Measurements from ENCODE around the gene RILPL1.
"Not testable (repeated sequence)": the region's sequence is repeated elsewhere in the genome, so short reads cannot be mapped to it uniquely, and the experiment has no call there.

RILPL1 gene

GRCh38 chr12:123433615-123434014, 99.9 kb downstream of the RILPL1 start:
- H3K4me3 ChIP-seq (ENCODE audit: low read depth, low read length) = peak overlapping the region; percentile 29
- TF ChIP-seq CTCF (IDR thresholded peaks at IDR 0.05; ENCODE audit: borderline replicate concordance, insufficient read depth, low read depth, low read length) = no peak

GRCh38 chr12:123431951-123432817, 101.3 kb downstream of the RILPL1 start:
- peak overlapping the region; percentile 26 for H3K4me3 ChIP-seq (ENCODE audit: low read depth, low read length)

- H3K4me3 ChIP-seq (ENCODE audit: low read depth, low read length) = not testable (repeated sequence)
These were observed 104.4 kb downstream of the RILPL1 start for GRCh38 chr12:123429101-123429500.

- H3K4me3 ChIP-seq (ENCODE audit: low read depth, low read length) = no peak overlapping the region
- TF ChIP-seq CTCF (IDR thresholded peaks at IDR 0.05; ENCODE audit: borderline replicate concordance, insufficient read depth, low read depth, low read length) = no peak
These were observed 104.9 kb downstream of the RILPL1 start for GRCh38 chr12:123428591-123428990.

- TF ChIP-seq CTCF (IDR thresholded peaks at IDR 0.05; ENCODE audit: borderline replicate concordance, insufficient read depth, low read depth, low read length) = no peak
- no peak overlapping the region for H3K4me3 ChIP-seq (ENCODE audit: low read depth, low read length)
These were observed 106.3 kb downstream of the RILPL1 start for GRCh38 chr12:123427036-123427769.

- TF ChIP-seq CTCF (IDR thresholded peaks at IDR 0.05; ENCODE audit: borderline replicate concordance, insufficient read depth, low read depth, low read length) = no peak
- no peak overlapping the region for H3K4me3 ChIP-seq (ENCODE audit: low read depth, low read length)
These were observed 112.2 kb downstream of the RILPL1 start for GRCh38 chr12:123421314-123421713.
